ENCODE data around the gene OR7D4. TPM values are rescaled to one million over a fixed set of nuclear protein-coding genes. Genes with fewer than 3 reads are reported as not detected.

OR7D4 gene
- total and polyA plus RNA-seq, 9 of the 15 experiments (the other 6 are each of a cell fraction or from before 2014, with no cell fraction given), result not detected

- Histone ChIP-seq H3K27ac (ENCODE audit: extremely low read depth, low read depth, low read length) (no peak overlapping the region), H3K79me2 (ENCODE audit: control insufficient read depth, insufficient read depth, low read length) (no peaks in the 10 kb centered on the region), H3K27me3 (ENCODE audit: control insufficient read depth in 2 of 2, insufficient read depth in 2 of 2, low read length in 2 of 2) (no peaks in the 10 kb centered on the region), H2AFZ (ENCODE audit: low read depth, low read length) (no peak overlapping the region), H4K20me1 (replicated peaks; ENCODE audit: control insufficient read depth, insufficient read depth, low read length) (no peaks in the 10 kb centered on the region), H3K9ac (ENCODE audit: insufficient read depth in 1 of 2, low read depth in 2 of 2, low read length in 2 of 2) (no peak overlapping the region), H3K4me1 (replicated peaks in 1 of 2; ENCODE audit: control insufficient read depth in 2 of 2, insufficient read depth in 2 of 2, low read length in 2 of 2) (no peaks in the 10 kb centered on the region), H3K36me3 (ENCODE audit: control insufficient read depth, insufficient read depth, low read length) (no peaks in the 10 kb centered on the region), H3K9me1 (ENCODE audit: control insufficient read depth, insufficient read depth, low read length) (no peaks in the 10 kb centered on the region), H3K4me2 (ENCODE audit: insufficient read depth, low read length) (no peak overlapping the region), H3K4me3 (no peak overlapping the region), H3K9me3 (replicated peaks; ENCODE audit: control insufficient read depth, insufficient read depth, low read depth, low read length) (no peaks in the 10 kb centered on the region)
- in situ Hi-C loops (cut with MboI) (no loop called here), intact Hi-C loops (cut with micrococcal nuclease) (no loop called here)
- POLR2A ChIA-PET, result no interaction called here
- no peak for DNase-seq (ENCODE audit: extremely low read depth in 1 of 4, low spot score in 3 of 4)
- no peak for ATAC-seq
- FAIRE-seq, result no peak
- CTCF ChIA-PET (ENCODE audit: low intra/inter-chr PET ratio), result no interaction called here
- WGBS (ENCODE audit: insufficient coverage, low coverage, missing lambda C conversion rate), result 10% methylated on average over 2 of the region's 6 CpGs
- TF ChIP-seq CCNT2 (IDR thresholded peaks at IDR 0.05; ENCODE audit: borderline replicate concordance, extremely low read depth, insufficient read length, low read depth, low read length), result no peak
- TF ChIP-seq SLC30A9 (CRISPR knock-in tag; IDR thresholded peaks at IDR 0.05), result no peak
- TF ChIP-seq TSC22D4 (tag; IDR thresholded peaks at IDR 0.05), result no peak
- no peak for TF ChIP-seq ZNF707 (CRISPR knock-in tag; conservative IDR thresholded peaks at IDR 0.05)
- no peak for TF ChIP-seq PTBP1 (IDR thresholded peaks at IDR 0.05; ENCODE audit: low read depth, low read length)
- no TSS peak for BruUV-seq (replicated peaks)
Measured at GRCh38 chr19:9171393-9171991, 47.9 kb downstream of the OR7D4 start.

GRCh38 chr19:9166846-9167245 is 52.5 kb downstream of the OR7D4 start:
- no CpG with 5 or more reads among the region's 4 CpGs for WGBS (ENCODE audit: insufficient coverage, low coverage, missing lambda C conversion rate)
- FAIRE-seq, result no peak
- TF ChIP-seq ZNF75A (CRISPR knock-in tag; IDR thresholded peaks at IDR 0.05) (no peak), BDP1 (IDR thresholded peaks at IDR 0.05; ENCODE audit: insufficient read depth, insufficient read length) (no peak), NR4A1 (CRISPR knock-in tag; IDR thresholded peaks at IDR 0.05) (no peak), NR4A1 (tag; IDR thresholded peaks at IDR 0.05) (no peak), ZNF347 (CRISPR knock-in tag; IDR thresholded peaks at IDR 0.05; ENCODE audit: low read depth) (no peak), NFXL1 (CRISPR knock-in tag; IDR thresholded peaks at IDR 0.05) (no peak), PATZ1 (CRISPR knock-in tag; IDR thresholded peaks at IDR 0.05; ENCODE audit: borderline replicate concordance) (no peak), TEAD1 (CRISPR knock-in tag; IDR thresholded peaks at IDR 0.05) (no peak), L3MBTL2 (IDR thresholded peaks at IDR 0.05) (no peak)

More at GRCh38 chr19:9166846-9167245, 52.5 kb downstream of the OR7D4 start:
- H3K4me3 ChIP-seq, result no peak overlapping the region
- no peak overlapping the region for H3K9ac ChIP-seq (ENCODE audit: insufficient read depth in 1 of 2, low read depth in 2 of 2, low read length in 2 of 2)
- H3K27me3 ChIP-seq (ENCODE audit: control insufficient read depth in 2 of 2, insufficient read depth in 2 of 2, low read length in 2 of 2), result no peaks in the 10 kb centered on the region
- H3K36me3 ChIP-seq (ENCODE audit: control insufficient read depth, insufficient read depth, low read length), result peaks cover 16% of the 10 kb centered on the region
- DNase-seq (ENCODE audit: extremely low read depth in 1 of 4, low spot score in 3 of 4) (no peak), ATAC-seq (no peak)
- no peaks in the 10 kb centered on the region for H3K9me1 ChIP-seq (ENCODE audit: control insufficient read depth, insufficient read depth, low read length)
- no peaks in the 10 kb centered on the region for H4K20me1 ChIP-seq (replicated peaks; ENCODE audit: control insufficient read depth, insufficient read depth, low read length)
- no peaks in the 10 kb centered on the region for H3K79me2 ChIP-seq (ENCODE audit: control insufficient read depth, insufficient read depth, low read length)
- POLR2A ChIA-PET, result no interaction called here
- no peak overlapping the region for H3K4me2 ChIP-seq (ENCODE audit: insufficient read depth, low read length)
- in situ Hi-C loops (cut with MboI), result no loop called here
- H3K9me3 ChIP-seq (replicated peaks; ENCODE audit: control insufficient read depth, insufficient read depth, low read depth, low read length), result no peaks in the 10 kb centered on the region; the same call in 1 of the 2 replicates
- H2AFZ ChIP-seq (ENCODE audit: low read depth, low read length), result no peak overlapping the region
- CTCF ChIA-PET (ENCODE audit: low intra/inter-chr PET ratio), result no interaction called here
- BruUV-seq (replicated peaks), result no TSS peak
- H3K27ac ChIP-seq (ENCODE audit: extremely low read depth, low read depth, low read length), result no peak overlapping the region
- no peaks in the 10 kb centered on the region for H3K4me1 ChIP-seq (replicated peaks in 1 of 2; ENCODE audit: control insufficient read depth in 2 of 2, insufficient read depth in 2 of 2, low read length in 2 of 2)
- intact Hi-C loops (cut with micrococcal nuclease), result no loop called here

Data from K562 (cell line).